Glomerular visceral epithelial cell (primary cell): Measurements from ENCODE around the gene OR2AJ1.

Experiments
- DNase-seq: peaks from one replicate; pipeline ENCODE4 v3.0.0-alpha.2; 2016; ENCODE audit errors: extremely low spot score

OR2AJ1 gene, protein sequence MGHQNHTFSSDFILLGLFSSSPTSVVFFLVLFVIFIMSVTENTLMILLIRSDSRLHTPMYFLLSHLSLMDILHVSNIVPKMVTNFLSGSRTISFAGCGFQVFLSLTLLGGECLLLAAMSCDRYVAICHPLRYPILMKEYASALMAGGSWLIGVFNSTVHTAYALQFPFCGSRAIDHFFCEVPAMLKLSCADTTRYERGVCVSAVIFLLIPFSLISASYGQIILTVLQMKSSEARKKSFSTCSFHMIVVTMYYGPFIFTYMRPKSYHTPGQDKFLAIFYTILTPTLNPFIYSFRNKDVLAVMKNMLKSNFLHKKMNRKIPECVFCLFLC

DNA sequence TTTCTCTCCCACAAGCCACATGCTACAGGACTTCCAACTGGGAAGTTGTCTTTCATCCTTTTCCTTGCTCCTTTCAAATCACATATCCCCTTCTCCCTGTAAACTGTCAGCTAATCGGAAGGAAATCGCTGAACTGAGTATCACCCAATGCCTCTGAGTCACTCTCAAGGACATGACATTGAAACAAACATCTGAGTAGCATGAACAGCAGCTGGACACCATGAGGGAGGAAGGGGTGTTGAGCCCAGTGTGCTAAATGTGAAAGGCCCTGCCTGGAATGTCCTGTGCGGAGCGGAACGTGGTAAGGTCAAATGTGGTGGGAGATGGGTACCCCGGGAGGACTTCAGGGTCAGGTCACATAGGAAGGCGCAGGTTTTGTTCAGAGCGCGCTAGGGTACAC, at the start of gene OR2AJ1:
OR2AJ1 (plus strand) TSS at position 22 of the 400 bp plus-strand sequence. CDS start 8,880 bp downstream, outside the sequence.
- DNase-seq, result no peak

DNA sequence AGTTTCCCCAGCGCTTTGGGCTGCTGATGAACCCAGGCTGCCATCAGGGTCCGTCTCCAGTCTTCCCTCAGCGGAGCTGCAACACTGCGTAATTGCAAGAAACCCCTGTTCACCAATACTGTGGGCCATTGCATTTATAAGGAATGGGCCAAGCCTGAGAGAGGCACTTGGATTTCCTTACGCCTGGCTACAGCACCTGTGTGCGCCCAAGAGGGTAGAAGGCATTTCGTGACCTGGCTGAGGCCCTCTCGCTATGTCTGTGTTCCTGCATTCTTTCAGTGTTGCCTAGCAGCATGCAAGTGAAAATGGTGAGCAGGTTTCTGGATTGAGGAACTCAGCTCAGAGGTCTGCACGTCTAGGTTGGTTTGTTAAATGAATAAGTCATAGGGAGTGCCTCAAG, 41.3 kb upstream of the OR2AJ1 start:
- DNase-seq, result no peak

GRCh38 chr1:247884797-247885413, 39.8 kb upstream of the OR2AJ1 start:
- no peak for DNase-seq

GRCh38 chr1:247895163-247895637, 29.5 kb upstream of the OR2AJ1 start, which contains the start of gene OR2W3:
Gene OR2W3 (plus strand): TSS chr1:247895587. CDS start chr1:247895587, 0 bp downstream.
- DNase-seq, result no peak

DNA sequence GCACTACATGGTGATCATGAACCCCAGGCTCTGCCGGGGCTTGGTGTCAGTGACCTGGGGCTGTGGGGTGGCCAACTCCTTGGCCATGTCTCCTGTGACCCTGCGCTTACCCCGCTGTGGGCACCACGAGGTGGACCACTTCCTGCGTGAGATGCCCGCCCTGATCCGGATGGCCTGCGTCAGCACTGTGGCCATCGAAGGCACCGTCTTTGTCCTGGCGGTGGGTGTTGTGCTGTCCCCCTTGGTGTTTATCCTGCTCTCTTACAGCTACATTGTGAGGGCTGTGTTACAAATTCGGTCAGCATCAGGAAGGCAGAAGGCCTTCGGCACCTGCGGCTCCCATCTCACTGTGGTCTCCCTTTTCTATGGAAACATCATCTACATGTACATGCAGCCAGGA, 28.7 kb upstream of the OR2AJ1 start:
- no peak for DNase-seq

- no peak for DNase-seq
Observed at GRCh38 chr1:247904122-247904521, 20.6 kb upstream of the OR2AJ1 start.

DNA sequence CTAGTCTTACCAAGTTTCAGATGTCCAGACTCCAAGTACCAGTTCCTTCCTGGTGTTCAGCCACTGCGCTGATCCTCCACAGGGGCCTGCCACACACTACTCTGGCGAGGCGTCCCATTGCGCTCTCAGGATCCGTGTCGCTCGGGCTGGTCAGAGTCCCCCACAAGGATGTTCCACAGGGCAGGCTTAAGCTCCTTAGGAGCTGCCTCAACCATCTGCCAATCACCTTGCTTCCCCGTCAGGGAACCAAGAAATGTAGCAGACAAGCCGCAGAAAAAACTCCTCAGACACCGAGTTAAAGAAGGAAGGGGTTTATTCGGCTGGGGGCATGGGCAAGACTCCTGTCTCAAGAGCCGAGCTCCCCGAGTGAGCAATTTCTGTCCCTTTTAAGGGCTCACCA, 19.5 kb upstream of the OR2AJ1 start:
- DNase-seq, result no peak

DNA sequence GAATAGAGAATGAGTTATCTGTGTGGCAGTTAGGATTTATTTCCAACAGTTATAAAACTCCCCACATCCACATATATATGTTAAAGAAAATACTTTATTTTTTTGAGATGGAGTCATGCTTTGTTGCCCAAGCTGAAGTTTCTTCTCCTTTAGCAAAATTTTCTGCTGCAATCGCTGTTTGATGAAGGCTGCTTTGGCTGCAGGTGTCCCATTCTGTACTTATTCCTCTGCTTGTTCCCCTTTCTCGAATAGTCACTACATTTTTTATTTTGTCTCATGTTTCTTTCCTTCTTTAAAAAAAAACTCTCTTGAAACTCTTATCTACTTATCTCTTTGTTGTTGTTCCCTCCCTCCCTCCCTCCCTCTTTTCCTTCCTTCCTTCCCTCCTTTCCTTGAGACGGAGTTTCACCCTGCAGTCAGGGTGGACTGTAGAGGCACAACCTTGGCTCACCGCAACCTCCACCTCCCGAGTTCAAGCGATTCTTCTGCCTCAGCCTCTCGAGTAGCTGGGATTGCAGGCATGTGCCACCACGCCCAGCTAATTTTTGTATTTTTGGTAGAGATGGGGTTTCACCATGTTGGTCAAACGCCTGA, 18.7 kb upstream of the OR2AJ1 start:
- DNase-seq, result no peak

GRCh38 chr1:247906504-247907047, 18.1 kb upstream of the OR2AJ1 start:
- DNase-seq, result peak; percentile 61

- no peak for DNase-seq
Observed at GRCh38 chr1:247908766-247909165, 15.9 kb upstream of the OR2AJ1 start.

- DNase-seq, result no peak
Observed at GRCh38 chr1:247913786-247914185, 10.9 kb upstream of the OR2AJ1 start.

- DNase-seq, result peak; percentile 30
Observed at GRCh38 chr1:247914941-247915662, 9.6 kb upstream of the OR2AJ1 start.

- DNase-seq, result no peak
Observed at GRCh38 chr1:247919952-247920351, 4.7 kb upstream of the OR2AJ1 start, which contains the start of gene OR2T8. Gene OR2T8 (plus strand): TSS chr1:247920252. CDS start chr1:247921018, 766 bp downstream.

DNA sequence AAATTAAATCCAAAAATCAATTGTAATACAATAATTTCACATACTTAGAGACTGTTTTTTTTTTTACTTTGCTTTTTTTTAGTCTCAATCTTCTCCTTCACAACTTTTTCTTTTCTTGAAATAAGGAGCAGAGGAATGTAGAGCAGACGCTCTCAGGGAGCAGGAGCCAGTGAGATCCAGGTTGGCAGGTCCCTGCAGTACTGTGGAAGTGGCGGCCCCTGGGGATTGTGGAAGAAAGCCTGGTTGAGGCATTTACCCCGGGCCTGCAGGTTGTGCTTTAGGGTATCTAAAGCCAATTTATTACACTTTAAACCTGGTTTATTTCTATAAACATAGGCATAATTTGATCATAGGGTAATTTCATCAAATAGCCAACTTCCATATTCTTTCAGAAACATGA, 748 bp upstream of the OR2AJ1 start:
- no peak for DNase-seq

DNA sequence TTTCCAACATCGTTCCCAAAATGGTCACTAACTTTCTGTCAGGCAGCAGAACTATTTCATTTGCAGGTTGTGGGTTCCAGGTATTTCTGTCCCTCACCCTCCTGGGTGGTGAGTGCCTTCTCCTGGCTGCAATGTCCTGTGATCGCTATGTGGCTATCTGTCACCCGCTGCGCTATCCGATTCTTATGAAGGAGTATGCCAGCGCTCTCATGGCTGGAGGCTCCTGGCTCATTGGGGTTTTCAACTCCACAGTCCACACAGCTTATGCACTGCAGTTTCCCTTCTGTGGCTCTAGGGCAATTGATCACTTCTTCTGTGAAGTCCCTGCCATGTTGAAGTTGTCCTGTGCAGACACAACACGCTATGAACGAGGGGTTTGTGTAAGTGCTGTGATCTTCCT, 9.3 kb downstream of the OR2AJ1 start:
- no peak for DNase-seq

DNA sequence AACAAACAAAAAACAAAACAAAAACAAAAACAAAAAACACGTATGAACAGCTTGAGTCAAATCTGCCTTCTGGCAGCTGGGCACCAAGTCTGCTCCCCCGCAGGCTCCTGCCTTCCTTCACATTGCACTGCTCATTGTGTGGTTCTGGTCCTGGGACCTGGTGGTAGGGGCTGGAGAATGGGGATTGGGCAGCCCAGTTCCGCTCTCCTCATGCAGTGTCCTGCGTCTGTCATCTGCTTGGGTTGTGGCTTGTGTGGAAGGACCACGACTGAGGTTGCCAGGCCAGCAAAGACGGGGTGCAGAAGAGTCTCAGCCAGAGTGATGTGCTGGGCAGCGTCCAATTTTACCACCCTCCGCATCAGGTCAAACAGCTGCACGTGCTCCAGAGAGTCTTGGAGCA, 11.1 kb downstream of the OR2AJ1 start:
- DNase-seq, result no peak

- DNase-seq, result no peak
Observed at GRCh38 chr1:247936415-247936814, 11.7 kb downstream of the OR2AJ1 start.

GRCh38 chr1:247936965-247937734, 12.5 kb downstream of the OR2AJ1 start:
- peak; percentile 86 for DNase-seq

DNA sequence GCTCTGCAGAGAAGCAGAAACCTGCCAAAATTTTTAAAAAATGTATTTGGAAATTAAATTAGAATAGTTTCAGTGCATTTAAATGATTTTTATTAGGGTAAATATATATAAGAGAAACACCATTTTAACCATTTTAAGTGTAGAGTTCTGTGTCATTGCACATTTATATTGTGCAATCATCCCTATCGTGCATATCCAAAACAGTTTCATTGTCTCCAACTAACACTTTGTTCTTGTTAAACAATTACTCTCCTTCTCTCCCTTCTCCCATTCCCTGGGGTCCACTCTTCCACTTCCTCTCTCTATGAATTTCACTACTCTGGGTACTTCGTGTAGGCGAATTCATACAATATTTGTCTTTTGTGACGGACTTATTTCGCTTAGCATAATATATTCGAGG, 17.9 kb downstream of the OR2AJ1 start:
- DNase-seq, result no peak

- DNase-seq, result no peak
Observed at GRCh38 chr1:247948558-247948957, 23.9 kb downstream of the OR2AJ1 start, which contains the start of gene OR2L8. Gene OR2L8 (plus strand): TSS chr1:247948858. CDS start chr1:247948858, 0 bp downstream.

GRCh38 chr1:247953408-247953807, 28.7 kb downstream of the OR2AJ1 start:
- DNase-seq, result no peak
